AG04450 (cell line): ENCODE data around the gene NT5E. TPM values are rescaled to one million over a fixed set of nuclear protein-coding genes. Genes with fewer than 3 reads are reported as not detected.
A peak's percentile ranks its signal among the peaks of the same experiment; 100 is the strongest.

Experiments used
- CTCF ChIA-PET: fragments of 300-600, 350-600 bp; formaldehyde crosslinking; extraction: SDS; loops from one replicate; lab custom pipeline; 2022; ENCODE audit warnings: antibody characterized with exemption, inconsistent platforms; lab: Charles Lee
- POLR2A ChIA-PET: fragments of 350-600 bp; formaldehyde crosslinking; extraction: SDS; loops from one replicate; lab custom pipeline; 2021; ENCODE audit warnings: antibody characterized with exemption, inconsistent platforms; lab: Yijun Ruan, JAX
- DNase-seq: peaks from one replicate; pipeline ENCODE4 v3.0.0-alpha.2; 2011; ENCODE audit warnings: low read depth, low spot score
- H3K27ac ChIP-seq: one replicate; pipeline ENCODE4 v1.5.1; 2012; ENCODE audit warnings: low read depth, low read length, control low read depth
- H3K27me3 ChIP-seq: one replicate; pipeline ENCODE4 v1.6.0; 2012; ENCODE audit warnings: low read length; ENCODE audit not compliant: control insufficient read depth, insufficient read depth
- H3K4me3 ChIP-seq: 2 replicates; pipeline ENCODE4 v1.5.1; 2011; ENCODE audit warnings: mild to moderate bottlenecking, low read depth, low read length, control low read depth
- H3K9me3 ChIP-seq: 2 replicates; pipeline ENCODE4 v1.5.1; 2012; ENCODE audit warnings: low read length; ENCODE audit not compliant: control insufficient read depth, insufficient read depth
- polyA plus RNA-seq: library from polyadenylated mRNA; depleted of rRNA; stranded (reverse); fragments of >200 nt; gene quantifications from 2 replicates; pipeline ENCODE4 v1.2.3, GENCODE V29; 2011
- TF ChIP-seq, protein P1 (sequence below): IDR thresholded peaks from 2 replicates; pipeline ENCODE4 v1.5.1; 2011; ENCODE audit warnings: low read depth, low read length, control low read depth, inconsistent platforms

Gene NT5E
- polyA plus RNA-seq, 1 experiment = 164 TPM

GRCh38 chr6:85455471-85456026, 5.7 kb downstream of the NT5E start:
- TF ChIP-seq, protein P1, sequence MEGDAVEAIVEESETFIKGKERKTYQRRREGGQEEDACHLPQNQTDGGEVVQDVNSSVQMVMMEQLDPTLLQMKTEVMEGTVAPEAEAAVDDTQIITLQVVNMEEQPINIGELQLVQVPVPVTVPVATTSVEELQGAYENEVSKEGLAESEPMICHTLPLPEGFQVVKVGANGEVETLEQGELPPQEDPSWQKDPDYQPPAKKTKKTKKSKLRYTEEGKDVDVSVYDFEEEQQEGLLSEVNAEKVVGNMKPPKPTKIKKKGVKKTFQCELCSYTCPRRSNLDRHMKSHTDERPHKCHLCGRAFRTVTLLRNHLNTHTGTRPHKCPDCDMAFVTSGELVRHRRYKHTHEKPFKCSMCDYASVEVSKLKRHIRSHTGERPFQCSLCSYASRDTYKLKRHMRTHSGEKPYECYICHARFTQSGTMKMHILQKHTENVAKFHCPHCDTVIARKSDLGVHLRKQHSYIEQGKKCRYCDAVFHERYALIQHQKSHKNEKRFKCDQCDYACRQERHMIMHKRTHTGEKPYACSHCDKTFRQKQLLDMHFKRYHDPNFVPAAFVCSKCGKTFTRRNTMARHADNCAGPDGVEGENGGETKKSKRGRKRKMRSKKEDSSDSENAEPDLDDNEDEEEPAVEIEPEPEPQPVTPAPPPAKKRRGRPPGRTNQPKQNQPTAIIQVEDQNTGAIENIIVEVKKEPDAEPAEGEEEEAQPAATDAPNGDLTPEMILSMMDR = no peak
- POLR2A ChIA-PET = interaction anchor here (1.5 kb wide), 1 partner anchor 51 kb away, joined by 4 read pairs; no protein-coding TSS in a partner anchor
- no peaks in the 10 kb centered on the region for H3K9me3 ChIP-seq
- H3K4me3 ChIP-seq = no peak overlapping the region
- CTCF ChIA-PET = interaction anchor here (1.5 to 16.1 kb wide), 4 partner anchors 27 to 132 kb away, joined by 3 to 201 read pairs (median 10); no protein-coding TSS in a partner anchor
- no peak overlapping the region for H3K27ac ChIP-seq
- DNase-seq = no peak
- no peaks in the 10 kb centered on the region for H3K27me3 ChIP-seq

DNA sequence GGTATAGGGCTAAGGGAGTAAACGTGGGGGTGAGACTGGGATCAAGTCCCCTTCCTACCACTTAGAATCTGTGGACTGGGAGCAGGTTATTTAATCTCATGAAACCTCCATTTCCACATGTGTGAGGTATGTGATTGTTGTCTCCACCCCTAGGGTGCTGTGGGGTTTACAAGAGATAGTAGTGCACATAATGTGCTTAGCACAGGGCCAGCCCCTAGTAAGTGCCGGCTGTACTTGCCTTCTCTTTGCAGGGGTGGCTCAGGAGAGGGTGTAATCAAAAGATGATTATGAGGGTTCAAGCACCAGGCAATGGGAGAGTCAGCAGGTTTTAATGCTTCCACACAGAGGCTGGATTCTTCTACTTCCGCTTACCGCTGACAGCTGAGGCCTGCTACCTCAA, 6.9 kb downstream of the NT5E start:
- CTCF ChIA-PET = interaction anchor here (1.8 to 16.1 kb wide), 2 partner anchors 26 to 102 kb away, joined by 9 to 201 read pairs; no protein-coding TSS in a partner anchor
- H3K27ac ChIP-seq = no peak overlapping the region

DNA sequence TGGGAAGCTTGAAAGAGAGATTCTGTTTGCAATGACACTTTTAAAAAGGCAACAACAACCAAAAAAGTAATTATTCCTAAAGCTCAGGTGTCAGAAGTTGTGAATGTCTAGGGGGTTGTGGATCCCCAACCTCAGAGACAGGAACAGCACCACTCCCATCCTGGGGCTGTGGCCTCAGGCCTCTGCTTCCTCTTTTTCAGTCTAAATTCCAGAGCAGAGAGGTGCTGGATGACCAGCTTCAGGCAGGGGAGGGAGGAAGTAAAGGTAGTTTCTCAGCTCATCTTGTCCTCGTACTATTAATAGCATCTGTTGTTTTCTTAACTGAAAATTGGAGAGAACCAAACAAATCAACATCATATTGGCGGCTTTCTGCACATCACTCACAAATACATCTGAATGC, 8.3 kb downstream of the NT5E start:
- TF ChIP-seq, protein P1 = no peak
- H3K9me3 ChIP-seq = no peaks in the 10 kb centered on the region
- no peaks in the 10 kb centered on the region for H3K27me3 ChIP-seq
- H3K4me3 ChIP-seq = no peak overlapping the region
- no peak overlapping the region for H3K27ac ChIP-seq
- ChIA-PET CTCF (interaction anchor here (1.8 to 16.1 kb wide), 2 partner anchors 25 to 103 kb away, joined by 9 to 201 read pairs; no protein-coding TSS in a partner anchor), POLR2A (interaction anchor here (2.5 kb wide), 1 partner anchor 8 kb away, joined by 13 read pairs; the partner anchor contains the start of gene NT5E)
- no peak for DNase-seq

More for the DNA sequence above, 6.9 kb downstream of the NT5E start:
- H3K4me3 ChIP-seq = no peak overlapping the region
- TF ChIP-seq, protein P1 = no peak
- DNase-seq = no peak
- no peaks in the 10 kb centered on the region for H3K27me3 ChIP-seq
- POLR2A ChIA-PET = no interaction called here
- H3K9me3 ChIP-seq = no peaks in the 10 kb centered on the region

DNA sequence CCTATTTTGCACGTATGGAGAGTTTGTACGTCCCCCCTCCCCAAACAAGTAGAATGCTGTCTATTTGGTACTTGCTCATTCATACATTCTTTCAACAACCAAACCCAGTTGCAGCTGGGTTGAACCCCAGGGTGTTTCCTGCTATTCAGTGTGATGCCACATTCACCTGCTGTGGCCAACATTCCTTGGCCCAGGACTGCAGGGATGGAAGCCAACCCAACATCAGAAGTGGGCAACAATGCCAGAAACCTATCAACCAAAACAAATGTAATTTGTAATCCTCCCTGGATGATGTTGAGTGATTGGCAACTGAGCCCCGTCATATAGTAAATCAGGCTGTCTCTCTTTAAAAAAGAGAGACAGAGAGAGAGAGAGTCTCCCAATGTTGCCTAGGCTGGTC, 8.9 kb downstream of the NT5E start:
- Histone ChIP-seq H3K27ac (no peak overlapping the region), H3K4me3 (no peak overlapping the region; the same call in 1 of the 2 replicates), H3K9me3 (no peaks in the 10 kb centered on the region), H3K27me3 (no peaks in the 10 kb centered on the region)
- TF ChIP-seq, protein P1 = no peak
- ChIA-PET POLR2A (interaction anchor here (0.7 to 2.5 kb wide), 4 partner anchors 9 to 219 kb away, joined by 3 to 13 read pairs (median 4); partner anchors contain the start of gene NT5E), CTCF (interaction anchor here (16.1 kb wide), 1 partner anchor 24 kb away, joined by 201 read pairs; no protein-coding TSS in a partner anchor)
- no peak for DNase-seq

- POLR2A ChIA-PET = interaction anchor here (0.7 to 2.5 kb wide), 5 partner anchors 9 to 218 kb away, joined by 3 to 13 read pairs (median 4); partner anchors contain the start of gene NT5E
Observed at GRCh38 chr6:85459224-85459901, 9.5 kb downstream of the NT5E start.

More at GRCh38 chr6:85459224-85459901, 9.5 kb downstream of the NT5E start:
- TF ChIP-seq, protein P1 = no peak
- no peak overlapping the region for H3K4me3 ChIP-seq
- H3K27ac ChIP-seq = no peak overlapping the region
- DNase-seq = peak; percentile 45
- no peaks in the 10 kb centered on the region for H3K27me3 ChIP-seq
- CTCF ChIA-PET = interaction anchor here (0.5 to 16.1 kb wide), 2 partner anchors 23 to 684 kb away, joined by 3 to 201 read pairs; no protein-coding TSS in a partner anchor
- H3K9me3 ChIP-seq = no peaks in the 10 kb centered on the region
